SW480 (cell line): ENCODE measurements around the gene INTS11.
"Not testable (repeated sequence)": the region's sequence is repeated elsewhere in the genome, so short reads cannot be mapped to it uniquely, and the experiment has no call there.

ENCODE experiments used
- DNase-seq: peaks from one replicate; pipeline ENCODE4 v3.0.0-alpha.2; 2016; ENCODE audit warnings: low spot score

INTS11 gene

GRCh38 chr1:1324524-1325287 lies at the start of gene INTS11, which contains the start of gene CPTP:
INTS11 (minus strand) TSS chr1:1324660; CDS start chr1:1324608, 52 bp downstream.
CPTP (plus strand) TSS chr1:1324802; CDS start chr1:1326911, 2,109 bp downstream.
- DNase-seq = peak; percentile 89

- DNase-seq = no peak
Measured at GRCh38 chr1:1373815-1374588, 49.5 kb upstream of the INTS11 start.

- DNase-seq = no peak
Measured at GRCh38 chr1:1373051-1373814, 48.8 kb upstream of the INTS11 start.

GRCh38 chr1:1371746-1372711 lies 47.6 kb upstream of the INTS11 start:
- DNase-seq = peak; percentile 57

GRCh38 chr1:1371364-1371745 lies 46.9 kb upstream of the INTS11 start:
- no peak for DNase-seq

- no peak for DNase-seq
Measured at GRCh38 chr1:1370771-1371300, 46.4 kb upstream of the INTS11 start.

GRCh38 chr1:1370094-1370493 lies 45.6 kb upstream of the INTS11 start:
- DNase-seq = not testable (repeated sequence)

- no peak for DNase-seq
Measured at GRCh38 chr1:1367315-1367714, 42.9 kb upstream of the INTS11 start.

- no peak for DNase-seq
Measured at GRCh38 chr1:1366699-1367066, 42.2 kb upstream of the INTS11 start.

GRCh38 chr1:1365875-1366698 lies 41.6 kb upstream of the INTS11 start:
- no peak for DNase-seq

GRCh38 chr1:1364266-1364665 lies 39.8 kb upstream of the INTS11 start:
- no peak for DNase-seq

- no peak for DNase-seq
Measured at GRCh38 chr1:1361982-1362423, 37.5 kb upstream of the INTS11 start.

- no peak for DNase-seq
Measured at GRCh38 chr1:1361233-1361981, 36.9 kb upstream of the INTS11 start.

GRCh38 chr1:1360506-1361169 lies 36.2 kb upstream of the INTS11 start:
- DNase-seq = peak; percentile 85

GRCh38 chr1:1359664-1360468 lies 35.4 kb upstream of the INTS11 start:
- DNase-seq = no peak

- no peak for DNase-seq
Measured at GRCh38 chr1:1359308-1359663, 34.8 kb upstream of the INTS11 start.

GRCh38 chr1:1358433-1359271 lies 34.2 kb upstream of the INTS11 start, which contains the start of gene MXRA8:
MXRA8 (minus strand) TSS chr1:1358555; CDS start chr1:1358504, 51 bp downstream.
- DNase-seq = no peak
